ENCODE results near the gene OST4. TPM values are rescaled to one million over a fixed set of nuclear protein-coding genes. Genes with fewer than 3 reads are reported as not detected.
A peak's percentile ranks its signal among the peaks of the same experiment; 100 is the strongest.

Gene OST4
- polyA plus RNA-seq, 1 donor, result 228 TPM

DNA sequence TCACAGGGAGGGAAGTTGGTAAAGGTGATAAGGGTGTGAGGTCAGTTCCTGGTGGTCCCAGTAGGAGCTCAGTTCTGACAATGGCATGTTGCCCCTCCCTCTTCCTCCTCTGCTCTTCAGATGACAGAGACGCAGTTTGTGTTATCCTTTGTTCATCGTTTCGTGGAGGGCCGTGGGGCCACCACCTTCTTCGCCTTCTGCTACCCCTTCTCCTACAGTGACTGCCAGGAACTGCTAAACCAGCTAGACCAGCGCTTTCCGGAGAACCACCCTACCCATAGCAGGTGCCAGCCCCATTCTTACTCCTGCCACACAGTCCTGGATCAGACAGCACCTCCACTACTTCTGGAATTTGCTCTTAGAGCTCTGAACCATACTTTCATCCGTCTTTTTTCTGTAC, 17.7 kb downstream of the OST4 start:
- DNase-seq (ENCODE audit: low read depth), result no peak

DNA sequence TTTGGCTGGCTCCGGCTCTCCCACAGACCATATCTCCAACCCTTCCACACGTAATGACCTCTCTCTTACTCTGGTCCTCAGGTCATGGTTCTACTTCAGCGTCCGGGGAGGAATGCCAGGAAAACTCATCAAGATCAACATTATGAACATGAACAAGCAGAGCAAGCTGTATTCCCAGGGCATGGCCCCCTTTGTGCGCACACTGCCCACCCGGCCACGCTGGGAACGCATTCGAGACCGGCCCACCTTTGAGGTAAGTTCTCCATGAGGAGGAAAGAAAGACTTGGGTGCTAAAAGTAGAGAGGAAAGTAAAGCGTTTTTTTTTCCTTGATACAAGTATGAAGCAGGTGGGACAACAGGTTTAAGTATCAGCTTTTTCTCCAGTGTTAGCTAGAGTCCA, 18.1 kb downstream of the OST4 start:
- DNase-seq (ENCODE audit: low read depth), result no peak

DNA sequence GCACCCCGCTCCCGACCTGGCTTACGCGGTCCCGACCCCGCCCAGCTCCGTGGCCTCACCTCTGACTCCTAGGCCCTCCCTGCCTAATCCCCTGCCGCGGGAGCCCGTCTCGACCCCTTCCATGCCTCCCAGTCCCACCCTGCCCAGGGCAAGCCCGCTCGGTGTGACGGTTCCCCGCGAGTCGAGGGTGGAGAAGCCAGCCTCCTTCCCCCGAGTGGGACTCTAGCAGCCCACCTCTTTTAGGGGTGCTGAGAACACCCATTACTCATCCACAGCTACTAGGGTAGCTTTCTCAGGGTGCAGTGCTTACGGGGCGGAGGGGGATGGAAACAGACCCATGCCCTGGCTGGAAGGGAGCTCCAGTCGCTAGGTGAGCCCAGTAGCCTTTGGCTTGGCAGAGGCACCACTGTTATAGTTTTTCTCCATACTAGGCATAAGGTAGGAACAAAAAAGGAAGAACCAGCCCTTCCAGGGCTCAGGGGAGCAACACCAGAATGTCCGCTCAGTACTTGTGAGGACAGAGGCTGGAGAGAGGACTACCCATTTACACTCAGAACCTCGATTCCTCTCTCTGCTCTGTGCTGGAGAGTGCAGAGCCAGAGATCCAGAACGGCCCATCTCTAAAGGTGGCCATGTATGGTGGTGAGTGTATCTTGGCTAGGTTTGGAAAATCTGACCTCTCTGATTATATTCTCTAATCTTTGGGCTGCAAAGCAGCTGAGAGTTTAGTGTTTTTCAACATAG, 19.4 kb downstream of the OST4 start:
- no peak for DNase-seq (ENCODE audit: low read depth)

DNA sequence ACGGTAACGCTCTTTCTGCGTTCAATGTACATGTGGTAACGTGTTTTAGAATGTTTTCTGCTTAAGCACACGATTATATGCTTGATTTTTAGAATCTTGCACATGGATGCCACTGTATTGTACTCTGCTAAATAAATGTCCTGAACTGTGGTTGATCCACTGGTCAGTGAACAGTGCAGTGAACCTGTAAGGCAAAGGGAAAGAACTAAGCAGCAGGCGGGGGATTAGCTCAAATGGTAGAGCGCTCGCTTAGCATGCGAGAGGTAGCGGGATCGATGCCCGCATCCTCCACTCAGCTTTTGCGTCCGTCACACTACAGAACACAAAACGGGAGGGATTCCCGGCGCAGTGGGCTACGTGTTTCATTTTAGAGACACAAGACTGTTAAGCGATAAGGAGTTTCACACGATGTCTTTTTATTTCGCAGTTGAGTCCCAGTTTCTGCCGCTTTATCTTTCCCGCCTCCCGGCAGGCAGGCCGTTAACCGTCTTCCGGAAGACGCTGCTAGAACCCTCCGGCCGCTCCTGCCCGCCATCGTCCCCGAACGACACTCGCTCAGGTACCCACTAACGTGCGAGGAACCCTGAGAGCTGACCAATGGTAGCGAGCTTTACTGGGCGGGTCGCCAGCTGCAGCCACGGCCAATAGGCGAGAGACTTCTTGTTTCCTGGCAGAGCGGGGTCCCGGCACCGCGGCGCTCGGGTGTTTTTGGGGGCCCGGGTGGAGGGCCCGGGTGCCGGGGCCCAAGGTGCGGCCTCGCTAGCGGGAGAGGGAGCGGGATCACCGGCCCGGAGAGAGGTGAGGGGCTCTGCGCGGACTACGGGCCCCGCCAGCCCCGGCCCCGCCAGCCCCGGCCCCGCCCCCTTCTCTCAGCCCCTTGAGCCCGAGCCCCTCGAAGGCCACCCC, 20.2 kb downstream of the OST4 start, which contains the start of gene AGBL5:
Gene AGBL5, plus strand, starts transcription at position 673 of the 906 bp plus-strand sequence. CDS start 1,291 bp downstream, outside the sequence.
- DNase-seq (ENCODE audit: low read depth), result peak; percentile 87

DNA sequence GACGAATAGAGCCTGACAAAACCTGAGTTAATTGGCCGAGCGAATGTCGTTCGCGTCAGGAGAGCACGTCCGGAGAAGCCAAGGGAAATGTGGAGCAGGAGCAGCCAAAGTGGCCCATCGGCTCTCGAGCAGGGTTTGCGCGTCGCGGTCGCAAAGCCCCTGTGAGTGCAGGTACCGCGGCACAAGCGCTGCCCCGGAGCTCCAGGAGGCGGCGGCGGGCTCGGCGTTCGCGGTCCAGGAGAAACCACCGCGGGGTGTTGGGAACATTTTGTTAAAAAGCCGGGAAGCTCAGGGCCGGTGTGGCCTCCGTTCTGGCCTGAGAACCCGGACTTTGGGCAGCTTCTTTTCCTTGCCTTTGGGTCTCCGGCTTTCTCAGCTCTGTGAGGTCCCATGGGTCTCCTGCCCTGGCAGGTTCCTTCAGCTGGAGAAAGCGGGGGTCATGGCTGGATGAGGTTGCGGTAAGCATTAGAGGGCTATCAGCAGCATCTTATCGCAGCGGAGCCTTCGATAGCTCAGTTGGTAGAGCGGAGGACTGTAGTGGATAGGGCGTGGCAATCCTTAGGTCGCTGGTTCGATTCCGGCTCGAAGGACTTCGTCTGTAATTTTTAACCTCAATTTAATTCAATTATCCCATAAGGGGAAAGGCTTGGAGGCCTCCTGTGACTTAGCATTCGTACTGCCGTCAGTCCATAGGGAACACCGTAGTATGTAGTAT, 21.0 kb downstream of the OST4 start:
- peak; percentile 97 for DNase-seq (ENCODE audit: low read depth)

DNA sequence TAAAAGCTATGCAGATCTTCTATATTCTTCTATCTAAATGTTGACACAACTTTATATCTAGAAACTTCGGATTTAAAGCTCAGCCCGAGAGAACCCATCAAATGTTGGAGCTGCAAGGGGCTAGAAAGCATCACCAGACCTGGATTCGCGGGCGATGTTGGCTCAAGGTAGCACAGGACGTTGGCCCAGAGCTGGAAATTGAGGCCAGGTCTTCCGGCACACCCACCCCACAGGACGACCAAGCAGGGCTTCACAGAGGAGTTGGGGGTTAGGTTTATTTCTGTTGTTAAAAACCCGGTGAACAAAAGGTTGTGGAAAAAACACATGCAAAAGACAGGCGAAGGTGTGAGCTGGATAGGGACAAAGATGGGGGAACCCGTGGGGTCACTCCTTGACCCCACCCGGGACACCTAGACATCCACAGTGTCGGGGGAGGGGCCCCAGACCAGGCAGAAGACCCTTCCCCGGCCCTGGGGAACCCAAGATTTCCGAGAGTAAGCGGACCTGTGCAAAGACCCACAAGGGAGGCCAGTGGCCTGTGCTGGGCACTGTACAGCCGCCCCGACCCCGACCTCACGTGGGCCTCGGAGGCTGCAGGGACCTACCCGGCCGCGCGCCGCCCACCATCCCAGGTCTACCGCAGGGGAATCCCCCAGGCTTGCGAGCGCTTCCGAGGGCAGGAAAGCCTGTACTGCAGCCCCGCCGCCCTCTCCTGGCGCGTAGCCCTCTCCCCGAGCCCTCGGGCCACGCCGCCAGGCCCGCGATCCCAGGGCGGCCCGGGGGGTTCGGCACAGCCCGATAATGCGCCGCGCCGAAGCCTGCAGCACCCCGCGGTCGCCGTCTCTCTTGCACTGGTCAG, 21.8 kb downstream of the OST4 start:
- DNase-seq (ENCODE audit: low read depth), result no peak

DNA sequence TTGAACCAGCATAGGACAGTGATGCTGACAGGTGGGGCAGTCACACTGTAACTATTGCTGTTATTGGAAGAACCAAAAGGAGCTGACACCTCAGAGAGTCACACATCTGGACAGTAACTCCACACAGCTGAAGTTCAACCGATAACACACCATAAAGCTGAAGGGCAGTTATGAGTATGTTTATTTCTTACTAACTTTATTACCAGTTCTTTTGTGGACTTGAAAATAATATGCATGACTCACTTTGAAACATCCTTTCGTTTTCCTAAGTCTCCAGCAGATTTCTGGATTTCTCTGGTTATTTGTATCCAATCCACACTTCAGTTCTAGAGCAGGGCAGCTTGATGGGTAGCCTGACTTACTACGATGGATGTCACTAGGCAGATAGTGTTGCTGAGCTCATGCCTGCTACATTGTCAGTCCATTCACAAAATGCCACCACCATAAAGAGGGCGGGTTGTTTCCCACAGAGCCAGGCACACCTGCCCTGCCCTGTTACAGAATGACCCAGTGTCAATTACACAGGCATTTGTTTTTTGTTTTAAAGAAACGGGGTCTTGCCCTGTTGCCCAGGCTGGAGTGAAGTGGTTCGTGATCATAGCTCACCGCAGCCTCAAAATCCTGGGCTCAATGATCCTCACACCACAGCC, 28.3 kb downstream of the OST4 start:
- DNase-seq (ENCODE audit: low read depth), result no peak

DNA sequence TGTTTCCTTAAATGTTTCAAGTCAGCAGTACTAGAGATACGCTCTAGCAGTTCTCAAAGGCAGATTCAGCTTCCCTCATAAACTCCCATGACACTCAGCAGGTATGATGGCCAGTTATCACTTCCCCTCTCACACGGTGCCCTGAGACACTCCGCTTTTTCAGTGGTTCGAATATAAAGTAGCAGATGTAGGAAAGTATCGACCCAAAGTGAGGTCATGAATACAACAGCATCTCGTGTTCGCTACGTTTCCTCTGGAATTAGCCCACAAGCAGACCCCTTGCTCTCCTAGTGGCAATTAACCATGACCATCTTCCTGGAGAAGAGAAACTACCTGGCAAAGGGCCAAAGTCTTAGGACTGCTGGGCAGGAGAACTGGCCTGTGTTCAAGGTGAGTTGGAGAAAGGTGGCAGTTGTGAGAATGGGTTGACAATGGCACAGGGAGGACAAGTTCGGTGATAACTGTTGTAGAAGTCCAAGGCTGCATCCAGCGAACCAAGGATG, 29.2 kb downstream of the OST4 start:
- no peak for DNase-seq (ENCODE audit: low read depth)

DNA sequence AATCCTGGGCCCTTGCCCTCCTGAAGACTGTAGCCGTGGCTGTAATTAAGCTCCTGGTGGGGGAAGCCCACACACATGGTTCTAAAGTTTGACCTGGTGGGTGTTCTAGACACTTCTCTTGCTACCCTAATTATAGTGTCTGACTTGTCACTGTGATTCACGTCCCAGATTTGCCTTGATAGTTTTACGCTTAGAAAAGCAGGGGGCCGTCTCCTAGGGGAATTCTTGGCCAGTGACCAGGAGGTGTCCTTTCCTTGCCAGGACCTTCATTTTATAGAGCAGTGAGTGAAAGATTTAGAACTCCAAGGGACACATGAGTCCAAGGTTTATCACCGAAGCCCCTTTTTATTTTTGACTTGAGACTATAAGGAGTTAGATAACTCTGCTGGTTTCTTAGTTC, 29.7 kb downstream of the OST4 start:
- DNase-seq (ENCODE audit: low read depth), result no peak

DNA sequence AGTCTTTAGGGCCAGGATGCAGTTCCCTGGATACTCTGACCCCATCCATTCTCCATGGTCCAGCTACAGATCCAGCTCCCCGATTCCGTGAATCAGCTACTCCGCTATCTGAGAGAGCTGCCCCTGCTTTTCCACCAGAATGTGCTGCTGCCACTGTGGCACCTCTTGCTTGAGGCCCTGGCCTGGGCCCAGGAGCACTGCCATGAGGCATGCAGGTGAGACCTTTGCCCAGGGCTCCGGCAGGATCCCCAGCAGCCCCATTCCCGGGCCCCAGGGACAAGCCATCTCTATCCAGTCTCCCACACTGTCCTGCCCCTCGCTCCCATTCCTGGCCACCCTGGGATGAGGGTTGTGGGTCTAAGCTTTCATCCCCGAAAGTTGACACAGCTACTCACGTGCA, 31.2 kb downstream of the OST4 start:
- no peak for DNase-seq (ENCODE audit: low read depth)

DNA sequence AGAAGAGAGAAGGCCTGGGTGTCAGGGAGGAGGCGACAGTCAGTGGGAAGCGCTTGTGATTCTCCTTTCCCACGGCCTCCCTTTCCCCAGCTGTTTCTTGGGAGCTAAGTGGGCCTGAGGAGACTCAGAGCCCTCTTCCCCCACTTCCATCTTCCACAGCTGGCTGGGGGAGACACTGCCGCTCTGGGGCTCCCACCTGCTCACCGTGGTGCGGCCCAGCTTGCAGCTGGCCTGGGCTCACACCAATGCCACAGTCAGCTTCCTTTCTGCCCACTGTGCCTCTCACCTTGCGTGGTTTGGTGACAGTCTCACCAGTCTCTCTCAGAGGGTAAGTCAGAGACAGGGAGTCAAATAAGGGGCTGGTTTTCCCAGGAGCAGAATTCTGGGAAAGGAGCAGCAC, 31.6 kb downstream of the OST4 start:
- DNase-seq (ENCODE audit: low read depth), result no peak

DNA sequence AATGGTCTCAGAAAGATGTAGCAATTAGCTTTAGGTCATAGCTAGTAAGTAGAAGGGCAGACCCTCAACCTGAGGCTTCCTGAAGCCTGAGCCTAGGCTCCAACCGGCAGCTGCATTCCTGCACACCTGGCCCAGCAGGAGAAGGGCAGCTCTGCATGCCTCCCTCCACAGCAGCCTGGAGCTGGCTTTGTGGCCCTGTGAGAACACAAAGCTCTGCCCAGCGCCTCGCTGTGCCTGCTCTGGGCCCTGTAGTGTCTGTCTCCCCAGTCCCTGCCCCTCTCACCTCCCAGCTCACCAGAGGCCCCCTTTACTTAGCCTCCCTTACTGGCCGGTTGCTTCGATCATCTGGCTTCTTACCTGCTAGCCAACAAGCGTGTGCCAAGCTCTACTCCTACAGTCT, 32.0 kb downstream of the OST4 start:
- no peak for DNase-seq (ENCODE audit: low read depth)

DNA sequence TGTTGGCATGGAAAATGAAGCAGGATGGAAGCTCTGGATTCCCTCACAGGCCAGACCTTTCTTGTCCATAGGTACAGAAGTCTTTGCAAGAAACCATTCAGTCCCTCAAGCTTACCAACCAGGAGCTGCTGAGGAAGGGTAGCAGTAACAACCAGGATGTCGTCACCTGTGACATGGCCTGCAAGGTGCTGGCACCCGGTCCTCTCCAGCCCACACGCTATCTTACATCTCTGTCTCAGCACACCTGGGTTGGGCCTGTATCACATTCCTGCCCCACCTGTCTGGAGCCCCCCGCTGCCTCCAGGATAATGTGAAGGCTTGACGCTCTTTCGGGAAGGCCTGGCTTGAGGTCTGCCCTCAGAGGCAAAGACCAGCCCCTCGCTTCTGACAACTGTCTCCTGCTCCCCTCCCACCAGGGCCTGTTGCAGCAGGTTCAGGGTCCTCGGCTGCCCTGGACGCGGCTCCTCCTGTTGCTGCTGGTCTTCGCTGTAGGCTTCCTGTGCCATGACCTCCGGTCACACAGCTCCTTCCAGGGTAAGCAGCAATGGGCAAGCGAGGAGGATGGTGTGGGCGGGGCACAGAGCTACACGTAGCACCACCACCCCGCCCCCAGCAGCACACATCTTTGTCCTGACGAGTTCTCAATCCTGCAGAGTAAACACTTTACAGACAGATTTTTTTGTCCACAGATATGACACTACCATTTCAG, 32.7 kb downstream of the OST4 start:
- DNase-seq (ENCODE audit: low read depth), result no peak

DNA sequence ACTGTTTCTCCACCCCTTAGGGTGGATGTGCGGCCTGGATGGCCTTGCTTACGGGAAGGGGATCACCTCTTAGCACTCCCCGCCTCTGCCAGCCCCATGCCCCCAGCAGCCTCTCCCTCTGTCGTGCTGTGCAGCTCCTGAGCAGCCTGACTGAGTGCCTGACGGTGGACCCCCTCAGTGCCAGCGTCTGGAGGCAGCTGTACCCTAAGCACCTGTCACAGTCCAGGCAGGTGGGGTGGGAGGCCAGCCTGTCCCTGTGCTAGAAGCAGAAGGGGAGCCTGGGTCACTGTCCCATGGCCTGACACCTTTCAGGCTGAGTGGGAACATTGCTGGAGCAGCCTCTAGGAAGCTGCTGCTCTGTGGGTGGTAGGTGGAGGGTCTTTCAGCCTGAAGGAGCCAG, 33.4 kb downstream of the OST4 start:
- no peak for DNase-seq (ENCODE audit: low read depth)

DNA sequence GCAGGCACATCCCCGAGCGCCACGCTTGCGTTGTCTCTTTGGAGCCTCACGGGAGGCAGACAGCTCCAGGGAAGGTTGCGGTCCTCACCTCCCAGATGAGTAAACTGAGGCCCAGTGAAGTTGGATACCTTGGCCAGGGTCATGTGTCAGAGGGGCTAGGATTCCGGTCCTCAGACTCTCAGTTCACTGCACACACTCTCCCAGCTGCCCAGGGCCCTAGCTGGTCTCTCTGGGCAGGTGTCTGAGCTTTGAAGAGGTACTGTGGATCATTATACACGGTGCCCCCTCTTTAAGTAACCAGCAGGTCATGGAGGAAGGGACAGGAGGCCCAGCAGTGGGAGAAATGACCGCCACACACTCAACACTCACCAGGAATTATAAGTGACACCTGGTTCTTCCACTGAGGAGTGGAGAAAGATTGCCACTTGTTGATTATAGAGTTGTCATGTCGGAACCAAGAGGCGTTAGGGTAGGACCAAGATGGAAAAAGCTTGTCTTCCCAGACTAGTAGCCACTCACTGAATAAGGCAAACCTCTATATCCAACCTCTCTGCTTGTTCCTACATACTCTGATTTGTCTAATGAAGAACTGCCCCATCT, 38.1 kb downstream of the OST4 start:
- DNase-seq (ENCODE audit: low read depth), result no peak

DNA sequence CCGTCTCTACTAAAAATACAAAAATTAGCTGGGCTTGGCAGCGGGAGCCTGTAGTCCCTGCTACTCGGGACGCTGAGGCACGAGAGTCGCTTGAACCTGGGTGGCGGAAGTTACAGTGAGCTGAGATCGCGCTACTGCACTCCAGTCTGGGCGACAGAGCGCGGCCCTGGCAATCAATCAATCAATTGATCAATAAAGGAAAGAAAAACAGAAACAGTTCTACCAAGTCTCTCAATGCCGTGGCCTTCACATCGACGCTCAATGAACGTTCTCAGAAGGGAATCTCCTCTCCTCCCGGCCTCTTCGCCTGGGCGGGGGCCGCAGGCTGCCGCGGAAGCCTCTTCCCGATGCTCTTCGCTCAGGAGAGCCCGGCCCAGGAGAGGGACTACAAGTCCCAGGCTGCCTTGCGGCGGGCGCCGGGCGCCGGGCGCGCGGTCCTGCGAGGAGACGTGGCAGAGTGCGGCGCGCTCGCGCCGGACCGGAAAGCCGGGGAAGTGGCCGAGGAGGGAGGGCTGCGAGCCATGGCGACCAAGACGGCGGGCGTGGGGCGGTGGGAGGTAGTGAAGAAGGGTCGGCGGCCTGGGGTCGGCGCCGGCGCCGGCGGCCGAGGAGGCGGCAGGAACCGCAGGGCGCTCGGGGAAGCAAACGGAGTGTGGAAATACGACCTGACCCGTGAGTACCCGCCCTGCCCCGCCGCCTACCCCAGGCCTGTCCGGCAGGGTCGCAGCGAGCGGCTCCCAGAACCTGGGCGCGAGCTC, 38.8 kb downstream of the OST4 start, which contains the start of gene TMEM214:
Gene TMEM214, plus strand, starts transcription at position 471 of the 758 bp plus-strand sequence. Its CDS starts 51 bp downstream, at position 522.
- DNase-seq (ENCODE audit: low read depth), result peak; percentile 83

DNA sequence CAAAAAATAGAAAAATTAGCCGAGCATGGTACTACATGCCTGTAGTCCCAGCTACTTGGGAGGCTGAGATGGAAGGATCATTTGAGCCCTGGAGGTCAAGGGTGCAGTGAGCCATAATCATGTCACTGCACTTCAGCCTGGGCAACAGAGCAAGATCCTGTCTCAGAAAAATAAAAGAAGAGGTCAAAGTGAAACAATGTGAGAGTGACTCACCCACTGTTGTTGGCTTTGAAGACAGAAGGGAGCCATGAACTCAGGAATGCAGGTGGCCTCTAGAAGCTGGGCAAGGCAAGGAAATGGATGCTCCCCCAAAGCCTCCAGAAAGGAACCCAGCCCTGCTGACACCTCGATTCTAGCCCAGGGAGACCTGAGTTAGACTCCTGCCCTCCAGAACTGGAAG, 42.4 kb downstream of the OST4 start:
- no peak for DNase-seq (ENCODE audit: low read depth)

DNA sequence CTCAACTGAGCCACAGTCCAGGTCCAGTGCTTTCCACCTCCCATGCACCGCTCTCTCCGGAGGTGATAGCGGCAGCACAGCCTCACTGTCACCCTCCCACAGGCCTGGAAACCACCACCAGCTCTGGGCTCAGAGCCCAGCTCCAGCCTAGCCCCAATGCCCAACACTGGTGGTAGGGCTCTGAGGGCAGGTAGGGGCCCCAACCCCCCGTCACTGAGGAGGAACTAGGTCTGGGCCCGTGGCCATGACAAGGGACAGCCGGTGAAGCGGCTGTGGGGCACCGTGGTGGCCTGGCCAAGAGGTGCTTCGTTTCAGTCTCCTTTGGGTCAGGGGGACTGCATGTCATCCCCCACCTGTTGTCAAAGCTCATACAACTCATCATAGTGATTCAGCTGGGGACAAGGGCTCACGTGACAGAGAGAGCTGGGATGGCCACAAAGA, 44.2 kb downstream of the OST4 start:
- no peak for DNase-seq (ENCODE audit: low read depth)

All from forelimb muscle (tissue), 1 donor.